Subcutaneous adipose tissue (tissue), 4 donors: ENCODE results near the gene SCGB2B2. TPM values are rescaled to one million over a fixed set of nuclear protein-coding genes. Genes with fewer than 3 reads are reported as not detected.

Experiments used
- CTCF ChIP-seq: fragments of 450-650 bp; IDR thresholded peaks from one replicate; pipeline ENCODE4 v1.5.1; 2016; ENCODE audit warnings: low read depth, mild to moderate bottlenecking, control low read depth, antibody characterized with exemption, moderate library complexity
- total RNA-seq, 4 donors: library from RNA; depleted of rRNA; stranded (reverse); fragments of >200 nt; gene quantifications; one replicate each; pipeline ENCODE4 v1.1.0, GENCODE V29; 2016

The SCGB2B2 gene
- total RNA-seq, 4 donors from 2014 or later: 0.17 to 3.2 (median 2.1) TPM

GRCh38 chr19:34669305-34669704 is 7.7 kb downstream of the SCGB2B2 start:
- TF ChIP-seq CTCF: no peak

GRCh38 chr19:34667349-34668076 is 9.4 kb downstream of the SCGB2B2 start:
- no peak for TF ChIP-seq CTCF

- TF ChIP-seq CTCF: no peak
These were observed 10.0 kb downstream of the SCGB2B2 start for GRCh38 chr19:34666958-34667265.

GRCh38 chr19:34666200-34666957 is 10.6 kb downstream of the SCGB2B2 start:
- no peak for TF ChIP-seq CTCF

- TF ChIP-seq CTCF: no peak
These were observed 12.1 kb downstream of the SCGB2B2 start for GRCh38 chr19:34664870-34665269.

GRCh38 chr19:34664168-34664567 is 12.8 kb downstream of the SCGB2B2 start:
- TF ChIP-seq CTCF: no peak

GRCh38 chr19:34662919-34663318 is 14.0 kb downstream of the SCGB2B2 start:
- no peak for TF ChIP-seq CTCF
